CD14-positive monocyte (primary cell): ENCODE results near the gene CBY1. TPM values are rescaled to one million over a fixed set of nuclear protein-coding genes. Genes with fewer than 3 reads are reported as not detected.

ENCODE experiments used
- DNase-seq, 3 donors: peaks; one replicate each; pipeline ENCODE4 v3.0.0-alpha.2; 2011 to 2022
- H2AFZ ChIP-seq: 2 replicates; pipeline ENCODE4 v1.6.0; 2012; ENCODE audit warnings: mild to moderate bottlenecking, low read depth, low read length, inconsistent platforms; ENCODE audit not compliant: insufficient read depth, poor library complexity, severe bottlenecking
- H3K27ac ChIP-seq, 2 donors: 1 replicate in 1 of 2; 2 replicates in 1 of 2; pipeline ENCODE4 v1.5.1; 2012 to 2013; ENCODE audit warnings: low read length in 2 of 2, control low read depth in 1 of 2, inconsistent platforms in 1 of 2, low read depth in 1 of 2, mild to moderate bottlenecking in 1 of 2
- H3K27me3 ChIP-seq, 2 donors: one replicate each; pipeline versions ENCODE4 v1.6.0 to v1.6.1; 2011 to 2013; ENCODE audit warnings: low read length in 2 of 2; ENCODE audit not compliant: control insufficient read depth in 2 of 2, insufficient read depth in 2 of 2
- H3K36me3 ChIP-seq, 2 donors: replicated peaks in 1 of 2; 1 replicate in 1 of 2; 2 replicates in 1 of 2; pipeline versions ENCODE4 v1.5.1 to v1.6.1; 2012 to 2013; ENCODE audit warnings: low read length in 2 of 2, control low read depth in 1 of 2, inconsistent platforms in 1 of 2, mild to moderate bottlenecking in 1 of 2; ENCODE audit not compliant: insufficient read depth in 2 of 2, control insufficient read depth in 1 of 2
- H3K4me1 ChIP-seq, 2 donors: 1 replicate in 1 of 2; 2 replicates in 1 of 2; pipeline versions ENCODE4 v1.5.1 to v1.6.1; 2012 to 2013; ENCODE audit warnings: low read length in 2 of 2, control low read depth in 1 of 2, inconsistent platforms in 1 of 2, mild to moderate bottlenecking in 1 of 2, moderate library complexity in 1 of 2; ENCODE audit not compliant: insufficient read depth in 2 of 2, control insufficient read depth in 1 of 2
- H3K4me2 ChIP-seq: replicated peaks from 2 replicates; pipeline ENCODE3; 2012; ENCODE audit warnings: low read length, moderate library complexity, mild to moderate bottlenecking; ENCODE audit not compliant: poor library complexity, severe bottlenecking; ENCODE audit errors: extremely low read depth
- H3K4me3 ChIP-seq, 3 experiments: fragments of 200-600 bp in 1 of 3; sonication (generic) in 1 of 3; replicated peaks in 1 of 3; 1 replicate in 2 of 3; 2 replicates in 1 of 3; pipeline ENCODE4 v1.5.1; 2011 to 2013; ENCODE audit warnings: low read length in 3 of 3, mild to moderate bottlenecking in 3 of 3, control low read depth in 2 of 3, low read depth in 2 of 3, inconsistent platforms in 1 of 3, moderate library complexity in 1 of 3
- H3K79me2 ChIP-seq: 2 replicates; pipeline ENCODE4 v1.6.0; 2012; ENCODE audit warnings: mild to moderate bottlenecking, control low read depth, inconsistent platforms, low read length, moderate library complexity; ENCODE audit not compliant: insufficient read depth
- H3K9ac ChIP-seq: 2 replicates; pipeline ENCODE4 v1.6.0; 2017; ENCODE audit warnings: low read length, mild to moderate bottlenecking; ENCODE audit not compliant: insufficient read depth, poor library complexity, severe bottlenecking
- H3K9me3 ChIP-seq, 2 donors: replicated peaks in 1 of 2; 1 replicate in 1 of 2; 2 replicates in 1 of 2; pipeline versions ENCODE4 v1.5.1 to v1.6.1; 2012 to 2013; ENCODE audit warnings: low read length in 2 of 2, control low read depth in 1 of 2; ENCODE audit not compliant: control insufficient read depth in 1 of 2, insufficient read depth in 1 of 2
- H4K20me1 ChIP-seq: 2 replicates; pipeline ENCODE4 v1.6.0; 2012; ENCODE audit warnings: mild to moderate bottlenecking, low read length, control low read depth, moderate library complexity; ENCODE audit not compliant: insufficient read depth
- H3K27ac Mint-ChIP-seq, 7 donors: one replicate each; pipeline ENCODE4 v1.8.0; 2020; ENCODE audit warnings: mild to moderate bottlenecking in 7 of 7, mixed read lengths in 7 of 7, moderate library complexity in 6 of 7, inconsistent platforms in 2 of 7
- H3K27me3 Mint-ChIP-seq, 3 donors: one replicate each; pipeline ENCODE4 v1.8.0; 2021 to 2022; ENCODE audit warnings: low read depth in 3 of 3, mild to moderate bottlenecking in 3 of 3, mixed read lengths in 3 of 3, moderate library complexity in 3 of 3, inconsistent platforms in 1 of 3
- H3K36me3 Mint-ChIP-seq, 2 donors: one replicate each; pipeline ENCODE4 v1.8.0; 2020; ENCODE audit warnings: mixed read lengths in 2 of 2, inconsistent platforms in 1 of 2, mild to moderate bottlenecking in 1 of 2
- H3K4me1 Mint-ChIP-seq: one replicate; pipeline ENCODE4 v1.8.0; 2020; ENCODE audit warnings: mild to moderate bottlenecking, mixed read lengths
- H3K4me3 Mint-ChIP-seq, 2 donors: one replicate each; pipeline ENCODE4 v1.8.0; 2020; ENCODE audit warnings: mild to moderate bottlenecking in 2 of 2, mixed read lengths in 2 of 2, moderate library complexity in 1 of 2
- H3K9me3 Mint-ChIP-seq, 7 donors: one replicate each; pipeline ENCODE4 v1.8.0; 2020 to 2022; ENCODE audit warnings: mixed read lengths in 7 of 7, mild to moderate bottlenecking in 6 of 7, moderate library complexity in 6 of 7, inconsistent platforms in 2 of 7
- WGBS: methylation state at CpG from one replicate; pipeline ENCODE4 v1.1.5; 2013; ENCODE audit warnings: missing lambda C conversion rate; ENCODE audit not compliant: insufficient coverage; 5-methylcytosine and 5-hydroxymethylcytosine counted together
- intact Hi-C, 2 donors: fragments of 100-400 bp; cut with micrococcal nuclease; formaldehyde crosslinking; loops; one replicate each; pipeline versions ENCODE4 v1.15.0 to v1.15.1; 2023
- polyA plus RNA-seq, 3 donors: library from polyadenylated mRNA; depleted of rRNA in 1 of 3; unstranded in 2 of 3; stranded (reverse) in 1 of 3; fragments of 300-500 nt in 2 of 3; fragments of >200 nt in 1 of 3; fragmentation: Illumina TruSeq in 2 of 3; gene quantifications; 1 replicate in 2 of 3; 2 replicates in 1 of 3; pipeline ENCODE4 v1.2.3, GENCODE V29; 2012 to 2021
- TF ChIP-seq, protein P1 (sequence below): fragments of 200-600 bp; IDR thresholded peaks from one replicate; pipeline ENCODE4 v1.8.0; 2022; ENCODE audit warnings: antibody characterized with exemption, mild to moderate bottlenecking

The CBY1 gene
- polyA plus RNA-seq, 3 donors: 1.1 to 4.1 (median 1.7) TPM

DNA sequence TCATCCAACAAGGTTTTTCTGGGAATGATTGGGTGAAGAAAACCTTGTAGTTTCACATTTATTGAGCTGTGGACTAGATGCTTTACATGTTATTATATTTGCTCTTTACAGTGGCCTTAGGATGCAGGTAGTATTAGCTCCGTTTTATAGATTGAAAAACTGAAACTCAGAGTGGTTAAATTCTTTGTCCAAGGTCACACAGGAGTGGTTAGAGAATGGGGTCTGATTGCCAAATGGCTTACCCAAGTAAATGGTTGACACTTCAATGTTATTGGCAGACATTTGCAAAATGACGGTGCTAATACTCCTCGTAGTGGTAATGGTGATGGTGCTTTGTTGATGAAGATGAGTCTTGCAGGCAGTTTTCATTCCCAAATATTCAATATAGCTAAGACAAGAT, 51.5 kb downstream of the CBY1 start:
- Histone ChIP-seq H3K4me2 (peak overlapping the region; percentile 88), H3K9me3 (no peaks in the 10 kb centered on the region), H3K27ac (peak overlapping the region in 1 of 2 donors; percentile 18), H3K27me3 (no peaks in the 10 kb centered on the region), H3K9ac (no peak overlapping the region), H3K4me3 (peak overlapping the region in 1 of 3 experiments; percentile 98), H4K20me1 (peaks cover 67% of the 10 kb centered on the region), H3K36me3 (peaks cover 0 to 30% of the 10 kb centered on the region in 2 donors), H3K79me2 (peaks cover 73% of the 10 kb centered on the region), H2AFZ (no peak overlapping the region), H3K4me1 (peaks cover 39 to 48% of the 10 kb centered on the region in 2 donors)
- peaks cover 54% of the 10 kb centered on the region for H3K4me1 Mint-ChIP-seq
- TF ChIP-seq, protein P1, sequence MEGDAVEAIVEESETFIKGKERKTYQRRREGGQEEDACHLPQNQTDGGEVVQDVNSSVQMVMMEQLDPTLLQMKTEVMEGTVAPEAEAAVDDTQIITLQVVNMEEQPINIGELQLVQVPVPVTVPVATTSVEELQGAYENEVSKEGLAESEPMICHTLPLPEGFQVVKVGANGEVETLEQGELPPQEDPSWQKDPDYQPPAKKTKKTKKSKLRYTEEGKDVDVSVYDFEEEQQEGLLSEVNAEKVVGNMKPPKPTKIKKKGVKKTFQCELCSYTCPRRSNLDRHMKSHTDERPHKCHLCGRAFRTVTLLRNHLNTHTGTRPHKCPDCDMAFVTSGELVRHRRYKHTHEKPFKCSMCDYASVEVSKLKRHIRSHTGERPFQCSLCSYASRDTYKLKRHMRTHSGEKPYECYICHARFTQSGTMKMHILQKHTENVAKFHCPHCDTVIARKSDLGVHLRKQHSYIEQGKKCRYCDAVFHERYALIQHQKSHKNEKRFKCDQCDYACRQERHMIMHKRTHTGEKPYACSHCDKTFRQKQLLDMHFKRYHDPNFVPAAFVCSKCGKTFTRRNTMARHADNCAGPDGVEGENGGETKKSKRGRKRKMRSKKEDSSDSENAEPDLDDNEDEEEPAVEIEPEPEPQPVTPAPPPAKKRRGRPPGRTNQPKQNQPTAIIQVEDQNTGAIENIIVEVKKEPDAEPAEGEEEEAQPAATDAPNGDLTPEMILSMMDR: no peak
- peaks cover 0 to 2% (median 0%) of the 10 kb centered on the region in 3 donors for H3K27me3 Mint-ChIP-seq
- peaks cover 27 to 34% of the 10 kb centered on the region in 2 donors for H3K36me3 Mint-ChIP-seq
- DNase-seq: no peak
- no peaks in the 10 kb centered on the region for H3K9me3 Mint-ChIP-seq
- 100% methylated on average over 1 of the region's 3 CpGs for WGBS
- H3K27ac Mint-ChIP-seq: peak overlapping the region in 3 of 7 donors; percentile 4 to 60 (median 23)
- no peak overlapping the region for H3K4me3 Mint-ChIP-seq
- intact Hi-C loops: loop anchor here (5.0 kb wide), 2 partner anchors 44 to 49 kb away; partner anchors contain the start of gene SUN2 (in 1 of the 2)

DNA sequence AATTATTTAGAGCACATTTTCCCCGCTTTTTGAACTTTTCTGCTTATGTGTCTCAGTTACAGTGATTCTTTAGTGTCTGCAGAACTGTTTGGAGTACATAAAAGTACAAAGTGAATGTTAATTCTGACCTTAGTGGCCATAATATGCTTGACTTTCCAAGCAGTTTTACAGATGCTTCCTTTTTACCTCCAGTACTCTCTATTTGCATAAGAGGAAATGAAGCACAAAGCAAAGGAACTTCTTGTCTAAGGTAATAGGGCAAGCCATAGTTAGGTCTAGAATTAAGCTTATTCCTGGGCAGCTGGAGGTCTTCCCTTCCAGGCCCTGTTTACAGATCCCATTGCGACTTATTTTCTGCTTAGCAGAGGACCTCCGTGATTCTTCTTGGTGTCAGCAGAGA, 52.9 kb downstream of the CBY1 start:
- Histone ChIP-seq H3K4me2 (no peak overlapping the region), H3K27me3 (no peaks in the 10 kb centered on the region), H4K20me1 (peaks cover 80% of the 10 kb centered on the region), H3K4me3 (no peak overlapping the region), H3K9me3 (no peaks in the 10 kb centered on the region), H3K79me2 (peaks cover 87% of the 10 kb centered on the region), H3K4me1 (peaks cover 39 to 52% of the 10 kb centered on the region in 2 donors), H3K36me3 (peaks cover 0 to 30% of the 10 kb centered on the region in 2 donors), H3K27ac (peak overlapping the region in 1 of 2 donors; percentile 26), H2AFZ (no peak overlapping the region), H3K9ac (no peak overlapping the region)
- peak overlapping the region in 3 of 7 donors; percentile 60 to 77 (median 64) for H3K27ac Mint-ChIP-seq
- H3K9me3 Mint-ChIP-seq: no peaks in the 10 kb centered on the region
- peaks cover 62% of the 10 kb centered on the region for H3K4me1 Mint-ChIP-seq
- DNase-seq: no peak
- intact Hi-C loops: loop anchor here (5.0 kb wide), 2 partner anchors 43 to 48 kb away; partner anchors contain the start of gene SUN2 (in 1 of the 2)
- H3K27me3 Mint-ChIP-seq: peaks cover 0 to 2% (median 0%) of the 10 kb centered on the region in 3 donors
- H3K36me3 Mint-ChIP-seq: peaks cover 34 to 44% of the 10 kb centered on the region in 2 donors
- WGBS: no CpG with 5 or more reads among the region's 3 CpGs
- H3K4me3 Mint-ChIP-seq: no peak overlapping the region
- TF ChIP-seq, protein P1: no peak
